ENCODE results near the gene HMX3. TPM values are rescaled to one million over a fixed set of nuclear protein-coding genes. Genes with fewer than 3 reads are reported as not detected.
A peak's percentile ranks its signal among the peaks of the same experiment; 100 is the strongest.

Gene HMX3
- total and polyA plus RNA-seq, 2 of the 8 experiments (the other 6 are each of a cell fraction or from before 2014, with no cell fraction given): 0.05 TPM; not detected in 1

GRCh38 chr10:123144697-123145541 is 9.1 kb downstream of the HMX3 start:
- Histone ChIP-seq H3K36me3 (ENCODE audit: control insufficient read depth in 2 of 4, insufficient read depth in 4 of 4, low read length in 3 of 4) (no peaks in the 10 kb centered on the region; a peak in 1 of 8 replicates), H3K4me1 (replicated peaks in 1 of 4; ENCODE audit: control insufficient read depth in 3 of 4, insufficient read depth in 4 of 4, low read length in 3 of 4) (peaks cover 18 to 59% (median 35%) of the 10 kb centered on the region in 4 experiments), H4K91ac (replicated peaks; ENCODE audit: insufficient read length, low read length) (no peak overlapping the region), H3K9ac (replicated peaks in 1 of 4; ENCODE audit: extremely low read depth in 1 of 4, low read depth in 3 of 4, low read length in 3 of 4) (no peak overlapping the region), H3K14ac (ENCODE audit: insufficient read length) (no peak overlapping the region), H2BK15ac (ENCODE audit: low read length) (peak overlapping the region; percentile 32), H3K79me1 (ENCODE audit: low read depth, low read length) (no peaks in the 10 kb centered on the region), H3K4ac (replicated peaks; ENCODE audit: insufficient read length, low read depth, low read length) (no peak overlapping the region), H3K27ac (ENCODE audit: low read depth, low read length) (no peak overlapping the region), H3K23ac (ENCODE audit: insufficient read length) (no peak overlapping the region), H3K27me3 (replicated peaks in 1 of 4; ENCODE audit: control insufficient read depth in 3 of 4, extremely low read depth in 1 of 4, insufficient read depth in 3 of 4, low read length in 3 of 4) (peaks cover 96 to 100% (median 99%) of the 10 kb centered on the region in 4 experiments), H4K8ac (ENCODE audit: extremely low read depth, insufficient read depth, low read length) (no peak overlapping the region; the same call in 1 of the 2 replicates), H3K4me3 (ENCODE audit: extremely low read depth in 1 of 4, insufficient read depth in 2 of 4, low read depth in 3 of 4, low read length in 4 of 4) (peak overlapping the region in 2 of 4 experiments; percentile 3 to 46; a peak in 4 of 8 replicates), H2AFZ (ENCODE audit: low read length) (no peak overlapping the region), H3K18ac (ENCODE audit: extremely low read depth, low read length) (no peak overlapping the region; the same call in 1 of the 2 replicates), H4K5ac (ENCODE audit: insufficient read length, low read depth, low read length) (no peak overlapping the region), H3K79me2 (ENCODE audit: control insufficient read depth in 1 of 2, insufficient read depth in 2 of 2, low read length in 2 of 2) (no peaks in the 10 kb centered on the region), H3K56ac (replicated peaks; ENCODE audit: insufficient read length, low read depth, low read length) (no peak overlapping the region), H2BK5ac (ENCODE audit: low read depth, low read length) (no peak overlapping the region), H2BK20ac (ENCODE audit: low read length) (no peak overlapping the region), H2AK5ac (ENCODE audit: low read depth, low read length) (no peak overlapping the region), H3K23me2 (ENCODE audit: low read depth, low read length) (peaks cover 11% of the 10 kb centered on the region; the same call in 1 of the 2 replicates), H3K4me2 (ENCODE audit: insufficient read depth in 1 of 2, low read depth in 2 of 2, low read length in 2 of 2) (peak overlapping the region; percentile 56 to 86), H4K20me1 (replicated peaks in 1 of 2; ENCODE audit: control insufficient read depth in 1 of 2, insufficient read depth in 2 of 2, low read length in 2 of 2) (peaks cover 11 to 29% of the 10 kb centered on the region in 2 experiments), H3K9me3 (ENCODE audit: insufficient read depth in 2 of 2, low read depth in 1 of 2, low read length in 1 of 2) (no peaks in the 10 kb centered on the region), H2BK12ac (ENCODE audit: low read depth, low read length) (no peak overlapping the region; the same call in 1 of the 2 replicates), H2BK120ac (replicated peaks; ENCODE audit: low read depth, low read length) (no peak overlapping the region)
- WGBS, 2 experiments (ENCODE audit: extremely low coverage in 1 of 2, insufficient coverage in 1 of 2, insufficient read length in 1 of 2, insufficient replicate concordance in 2 of 2, low coverage in 1 of 2, low lambda C conversion rate in 2 of 2, missing lambda C conversion rate in 1 of 2): 3% methylated on average over 29 of the region's 29 CpGs; no CpG with 5 or more reads in 1 of the 2 experiments
- ChIA-PET POLR2A (ENCODE audit: partially characterized antibody) (interaction anchor here (0.8 to 4.2 kb wide), 5 partner anchors 8 to 99 kb away, joined by 3 to 31 read pairs (median 6); partner anchors contain the start of gene BUB3), CTCF (ENCODE audit: partially characterized antibody) (interaction anchor here (0.6 to 5.1 kb wide), 15 partner anchors 8 to 1254 kb away, joined by 3 to 35 read pairs (median 3); no protein-coding TSS in a partner anchor)
- FAIRE-seq: peak; percentile 45
- peak in 1 of 2 experiments; percentile 74 for DNase-seq (ENCODE audit: low read depth in 1 of 2, low spot score in 2 of 2)
- TF ChIP-seq CTCF (IDR thresholded peaks at IDR 0.05; ENCODE audit: control extremely low read depth in 1 of 3, insufficient read depth in 1 of 3, low read depth in 1 of 3, low read length in 3 of 3) (peak in 1 of 3 experiments; percentile 9; a peak in 1 of 4 replicates), CBX8 (IDR thresholded peaks at IDR 0.05; ENCODE audit: borderline replicate concordance, low read depth, low read length) (no peak), KDM4A (IDR thresholded peaks at IDR 0.05; ENCODE audit: low read depth, low read length, severe bottlenecking) (peak; percentile 16), RNF2 (IDR thresholded peaks at IDR 0.05; ENCODE audit: borderline replicate concordance, low read depth, low read length, missing control alignments, poor library complexity, severe bottlenecking) (peak; percentile 40), NANOG (IDR thresholded peaks at IDR 0.05; ENCODE audit: insufficient read depth, low read depth, low read length, poor library complexity, severe bottlenecking) (no peak), SIN3A (conservative IDR thresholded peaks at IDR 0.05 in 1 of 2, IDR thresholded peaks at IDR 0.05 in 1 of 2; ENCODE audit: low read depth in 1 of 2, low read length in 2 of 2) (no peak)
